Sigmoid colon (tissue), 7 donors: ENCODE measurements around the gene PACRG. TPM values are rescaled to one million over a fixed set of nuclear protein-coding genes. Genes with fewer than 3 reads are reported as not detected.

Source experiments
- DNase-seq: peaks from one replicate; pipeline ENCODE4 v3.0.0-alpha.2; 2019
- H3K27ac ChIP-seq, 4 donors: fragments of 200-600 bp; sonication (generic); one replicate each; pipeline ENCODE4 v1.5.1; 2016 to 2019; ENCODE audit warnings: mild to moderate bottlenecking in 1 of 4
- H3K27me3 ChIP-seq, 3 donors: fragments of 200-600 bp; sonication (generic); one replicate each; pipeline ENCODE4 v1.5.1; 2019; ENCODE audit warnings: mild to moderate bottlenecking in 1 of 3
- H3K36me3 ChIP-seq, 4 donors: fragments of 200-600 bp; sonication (generic); one replicate each; pipeline ENCODE4 v1.5.1; 2016 to 2019
- H3K4me1 ChIP-seq, 4 donors: fragments of 200-600 bp; sonication (generic); one replicate each; pipeline ENCODE4 v1.5.1; 2017 to 2019
- H3K4me3 ChIP-seq, 4 donors: fragments of 200-600 bp; sonication (generic); one replicate each; pipeline ENCODE4 v1.5.1; 2017 to 2019; ENCODE audit warnings: mild to moderate bottlenecking in 2 of 4, moderate library complexity in 1 of 4
- H3K9me3 ChIP-seq, 4 donors: fragments of 200-600 bp in 3 of 4; sonication (generic) in 3 of 4; one replicate each; pipeline versions ENCODE4 v1.5.1 to v1.6.1; 2013 to 2019
- EP300 ChIP-seq, 4 donors: sonication (generic); formaldehyde crosslinking; IDR thresholded peaks; one replicate each; pipeline ENCODE4 v1.6.1; 2017; ENCODE audit warnings: antibody characterized with exemption in 4 of 4
- POLR2A ChIP-seq, 2 donors: fragments of 450-650 bp; IDR thresholded peaks; one replicate each; pipeline ENCODE4 v1.6.1; 2016; ENCODE audit warnings: antibody characterized with exemption in 2 of 2, mild to moderate bottlenecking in 2 of 2, moderate library complexity in 2 of 2
- POLR2AphosphoS5 ChIP-seq, 4 donors: sonication (generic); formaldehyde crosslinking; IDR thresholded peaks; one replicate each; pipeline ENCODE4 v1.6.1; 2017; ENCODE audit warnings: antibody characterized with exemption in 4 of 4
- WGBS, 2 donors: extraction: QIAGEN DNeasy Blood & Tissue Kit; methylation state at CpG; one replicate each; pipeline ENCODE4 v1.1.7; 2013; 5-methylcytosine and 5-hydroxymethylcytosine counted together
- intact Hi-C: fragments of 100-400 bp; cut with DNase I; formaldehyde crosslinking; loops from one replicate; pipeline ENCODE4 v1.15.1; 2023
- polyA plus RNA-seq, 3 donors: library from polyadenylated mRNA; stranded (reverse); fragments of 200-250 nt; gene quantifications; one replicate each; pipeline ENCODE4 v1.2.3, GENCODE V29; 2013
- total RNA-seq, 4 donors: library from RNA; depleted of rRNA; stranded (reverse); fragments of >200 nt; gene quantifications; one replicate each; pipeline ENCODE4 v1.1.0, GENCODE V29; 2016
- TF ChIP-seq, protein P1 (sequence below), 4 experiments: fragments of 450-650 bp in 3 of 4; fragments of 200-600 bp in 1 of 4; IDR thresholded peaks; one replicate each; pipeline ENCODE4 v1.5.1; 2016 to 2019; ENCODE audit warnings: antibody characterized with exemption in 4 of 4, mild to moderate bottlenecking in 3 of 4, moderate library complexity in 2 of 4
- donor health status: healthy with polysubstance abuse.
- donor health status: Bipolar disorder and iron deficiency.
- donor health status: healthy.

PACRG gene
- total and polyA plus RNA-seq, 7 donors, result 0.12 to 6.9 (median 0.95) TPM; not detected in 2

DNA sequence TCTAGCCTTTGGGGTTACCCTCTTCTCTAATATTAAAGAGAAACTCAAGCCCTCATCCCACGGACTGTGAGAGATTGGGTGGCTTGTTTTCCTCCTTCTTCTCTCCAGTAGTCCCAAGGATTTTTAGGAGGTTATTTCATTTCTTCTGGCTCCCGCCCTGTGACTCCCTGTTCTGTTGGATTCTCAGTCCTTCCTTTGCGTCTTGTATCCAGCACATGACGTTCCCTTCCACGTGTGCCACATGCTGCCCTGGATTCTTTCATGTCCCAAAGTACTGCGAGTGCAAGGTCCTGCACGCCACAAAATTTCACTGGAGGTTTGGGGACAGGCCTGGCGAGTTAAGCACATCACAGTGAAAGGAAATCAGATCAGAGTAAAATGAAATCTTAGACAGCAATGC is 213.4 kb downstream of the PACRG start:
- H3K36me3 ChIP-seq, result no peaks in the 10 kb centered on the region
- intact Hi-C loops, result no loop called here
- H3K9me3 ChIP-seq, result peaks cover 0 to 3% (median 0%) of the 10 kb centered on the region in 4 donors
- H3K4me3 ChIP-seq, result no peak overlapping the region
- DNase-seq, result no peak
- no peaks in the 10 kb centered on the region for H3K4me1 ChIP-seq
- WGBS, 2 donors, result 34 to 70% methylated on average over 8 of the region's 8 CpGs
- H3K27ac ChIP-seq, result no peak overlapping the region
- no peak for TF ChIP-seq EP300 (IDR thresholded peaks at IDR 0.05)
- TF ChIP-seq POLR2AphosphoS5 (IDR thresholded peaks at IDR 0.05), result no peak
- TF ChIP-seq, protein P1, sequence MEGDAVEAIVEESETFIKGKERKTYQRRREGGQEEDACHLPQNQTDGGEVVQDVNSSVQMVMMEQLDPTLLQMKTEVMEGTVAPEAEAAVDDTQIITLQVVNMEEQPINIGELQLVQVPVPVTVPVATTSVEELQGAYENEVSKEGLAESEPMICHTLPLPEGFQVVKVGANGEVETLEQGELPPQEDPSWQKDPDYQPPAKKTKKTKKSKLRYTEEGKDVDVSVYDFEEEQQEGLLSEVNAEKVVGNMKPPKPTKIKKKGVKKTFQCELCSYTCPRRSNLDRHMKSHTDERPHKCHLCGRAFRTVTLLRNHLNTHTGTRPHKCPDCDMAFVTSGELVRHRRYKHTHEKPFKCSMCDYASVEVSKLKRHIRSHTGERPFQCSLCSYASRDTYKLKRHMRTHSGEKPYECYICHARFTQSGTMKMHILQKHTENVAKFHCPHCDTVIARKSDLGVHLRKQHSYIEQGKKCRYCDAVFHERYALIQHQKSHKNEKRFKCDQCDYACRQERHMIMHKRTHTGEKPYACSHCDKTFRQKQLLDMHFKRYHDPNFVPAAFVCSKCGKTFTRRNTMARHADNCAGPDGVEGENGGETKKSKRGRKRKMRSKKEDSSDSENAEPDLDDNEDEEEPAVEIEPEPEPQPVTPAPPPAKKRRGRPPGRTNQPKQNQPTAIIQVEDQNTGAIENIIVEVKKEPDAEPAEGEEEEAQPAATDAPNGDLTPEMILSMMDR (IDR thresholded peaks at IDR 0.05), result no peak
- TF ChIP-seq POLR2A (IDR thresholded peaks at IDR 0.05), result no peak
- no peaks in the 10 kb centered on the region for H3K27me3 ChIP-seq

DNA sequence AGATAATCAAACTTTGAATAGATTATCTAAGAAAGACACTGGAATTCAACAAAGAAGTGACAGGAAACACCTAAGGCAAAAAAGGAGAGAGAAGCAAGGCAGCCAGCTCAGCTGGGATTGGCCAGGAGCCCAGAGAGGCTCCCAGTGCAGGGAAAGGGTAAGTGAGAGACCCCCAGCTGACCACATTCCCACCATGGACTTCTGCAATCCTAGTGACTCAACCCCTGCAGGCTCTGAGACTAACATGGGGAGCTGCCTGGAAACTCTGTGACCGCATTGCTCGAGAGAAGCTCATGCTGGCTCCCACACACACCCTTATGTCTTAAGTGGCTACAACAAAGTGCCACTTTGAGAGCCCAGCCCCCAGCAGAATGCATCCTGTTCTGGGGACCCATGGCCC is 215.1 kb downstream of the PACRG start:
- H3K36me3 ChIP-seq, result no peaks in the 10 kb centered on the region
- H3K27ac ChIP-seq, result no peak overlapping the region
- TF ChIP-seq POLR2AphosphoS5 (IDR thresholded peaks at IDR 0.05) (no peak), EP300 (IDR thresholded peaks at IDR 0.05) (no peak), POLR2A (IDR thresholded peaks at IDR 0.05) (no peak)
- TF ChIP-seq, protein P1 (IDR thresholded peaks at IDR 0.05), result no peak
- no peak for DNase-seq
- WGBS, 2 donors, result 96 to 99% methylated on average over 2 of the region's 2 CpGs
- H3K4me1 ChIP-seq, result no peaks in the 10 kb centered on the region
- H3K27me3 ChIP-seq, result no peaks in the 10 kb centered on the region
- no peak overlapping the region for H3K4me3 ChIP-seq
- intact Hi-C loops, result no loop called here
- peaks cover 0 to 1% (median 0%) of the 10 kb centered on the region in 4 donors for H3K9me3 ChIP-seq

DNA sequence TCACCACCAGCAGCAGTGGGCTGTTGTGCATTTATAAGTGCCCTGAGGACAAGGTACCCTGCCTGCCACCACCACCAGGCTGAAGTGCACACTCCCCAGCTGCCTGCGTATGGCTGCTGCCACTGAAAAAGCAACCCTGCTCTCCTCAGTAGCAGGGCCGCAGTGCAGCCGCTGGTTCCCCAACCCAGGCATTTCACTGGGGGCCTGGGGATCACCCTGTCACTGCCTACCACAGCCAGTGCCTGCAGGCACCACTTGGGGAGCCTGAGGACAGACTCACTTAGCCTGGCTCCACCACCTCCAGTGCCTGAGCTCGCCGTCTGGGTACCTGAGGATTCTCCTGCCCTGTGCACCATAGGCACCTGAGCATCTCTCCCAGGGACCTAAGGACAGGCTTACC is 215.6 kb downstream of the PACRG start:
- Histone ChIP-seq H3K9me3 (peaks cover 0 to 1% (median 0%) of the 10 kb centered on the region in 4 donors), H3K4me1 (no peaks in the 10 kb centered on the region), H3K36me3 (no peaks in the 10 kb centered on the region), H3K4me3 (no peak overlapping the region), H3K27ac (no peak overlapping the region), H3K27me3 (no peaks in the 10 kb centered on the region)
- no peak for DNase-seq
- intact Hi-C loops, result no loop called here
- whole genome bisulfite sequencing, 2 donors, result 76% methylated on average over 5 of the region's 5 CpGs
- TF ChIP-seq POLR2AphosphoS5 (IDR thresholded peaks at IDR 0.05) (no peak), POLR2A (IDR thresholded peaks at IDR 0.05) (no peak), EP300 (IDR thresholded peaks at IDR 0.05) (no peak)
- TF ChIP-seq, protein P1 (IDR thresholded peaks at IDR 0.05), result no peak

DNA sequence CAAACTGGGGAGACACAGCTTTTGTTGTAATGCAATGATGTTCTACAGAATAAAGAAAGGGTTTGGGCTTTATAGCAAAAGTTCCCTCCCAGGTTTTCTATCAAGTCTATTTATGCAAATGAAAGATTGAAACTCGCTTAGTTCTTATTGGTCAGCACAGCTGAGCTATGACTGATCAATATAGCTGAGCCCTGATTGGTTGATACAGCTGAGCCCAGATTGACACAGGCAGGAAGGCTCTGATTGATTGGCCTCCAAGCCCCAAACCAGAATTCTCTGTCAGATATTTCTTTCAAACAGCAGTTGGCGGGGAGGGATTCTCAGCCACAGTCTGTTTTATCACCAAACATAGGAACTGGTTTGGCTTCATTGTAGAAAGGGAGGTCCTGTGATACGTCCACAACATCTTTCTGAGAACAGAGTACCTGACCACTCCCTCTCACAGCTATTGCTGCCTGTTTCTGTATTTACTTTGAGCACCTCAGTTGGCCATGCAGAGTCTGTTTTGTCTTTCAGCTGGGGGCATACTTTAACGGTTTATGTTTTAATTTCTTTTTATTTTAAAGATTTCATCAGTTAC is 223.5 kb downstream of the PACRG start:
- Histone ChIP-seq H3K4me1 (no peaks in the 10 kb centered on the region), H3K27ac (no peak overlapping the region), H3K4me3 (no peak overlapping the region), H3K27me3 (no peaks in the 10 kb centered on the region), H3K36me3 (no peaks in the 10 kb centered on the region), H3K9me3 (no peaks in the 10 kb centered on the region)
- no peak for DNase-seq
- intact Hi-C loops, result no loop called here
- TF ChIP-seq EP300 (IDR thresholded peaks at IDR 0.05) (no peak), POLR2A (IDR thresholded peaks at IDR 0.05) (no peak), POLR2AphosphoS5 (IDR thresholded peaks at IDR 0.05) (no peak)
- TF ChIP-seq, protein P1 (IDR thresholded peaks at IDR 0.05), result no peak
- 54 to 73% methylated on average over 4 of the region's 4 CpGs for WGBS, 2 donors

DNA sequence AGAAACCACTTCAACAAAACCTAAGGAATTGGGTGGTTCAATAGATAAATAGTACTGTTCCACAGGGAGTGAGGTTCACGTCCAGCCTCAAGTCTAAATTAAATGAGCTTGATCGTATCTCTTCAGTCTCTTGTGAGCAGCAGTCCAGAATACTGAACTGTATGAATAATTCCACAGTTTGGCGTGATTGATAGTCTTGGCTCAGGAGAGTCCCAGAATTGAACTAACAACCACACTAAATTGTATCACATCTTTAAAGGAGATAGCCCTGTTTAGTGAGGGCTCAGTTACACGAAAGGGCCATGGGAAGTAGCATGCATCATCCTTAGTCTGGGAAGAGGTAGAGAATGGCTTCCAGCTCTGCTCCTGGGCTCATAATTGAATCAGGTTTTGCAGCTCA is 224.6 kb downstream of the PACRG start:
- Histone ChIP-seq H3K36me3 (no peaks in the 10 kb centered on the region), H3K9me3 (no peaks in the 10 kb centered on the region), H3K4me3 (no peak overlapping the region), H3K4me1 (no peaks in the 10 kb centered on the region), H3K27me3 (no peaks in the 10 kb centered on the region), H3K27ac (no peak overlapping the region)
- no peak for DNase-seq
- TF ChIP-seq POLR2AphosphoS5 (IDR thresholded peaks at IDR 0.05) (no peak), EP300 (IDR thresholded peaks at IDR 0.05) (no peak), POLR2A (IDR thresholded peaks at IDR 0.05) (no peak)
- TF ChIP-seq, protein P1 (IDR thresholded peaks at IDR 0.05), result no peak
- WGBS, 2 donors, result 85 to 89% methylated on average over 4 of the region's 4 CpGs
- intact Hi-C loops, result no loop called here
